Muscle of arm (tissue), 12 donors: ENCODE data around the gene RNMT. TPM values are rescaled to one million over a fixed set of nuclear protein-coding genes. Genes with fewer than 3 reads are reported as not detected.
A peak's percentile ranks its signal among the peaks of the same experiment; 100 is the strongest.
"Not testable (repeated sequence)": the region's sequence is repeated elsewhere in the genome, so short reads cannot be mapped to it uniquely, and the experiment has no call there.

ENCODE experiments used
- DNase-seq: peaks from one replicate; pipeline ENCODE4 v3.0.0-alpha.2; 2013
- polyA plus RNA-seq, 12 donors: library from polyadenylated mRNA; unstranded; fragments of 120-200 nt; gene quantifications; one replicate each; pipeline ENCODE4 v1.2.1, GENCODE V29; 2013; ENCODE audit not compliant: insufficient read length in 12 of 12

RNMT gene
- polyA plus RNA-seq, 12 donors: 23.0 to 45.4 (median 36.8) TPM; not detected in 1

- DNase-seq: no peak
Measured at GRCh38 chr18:13725566-13726231, 774 bp upstream of the RNMT start.

- DNase-seq: no peak
Measured at GRCh38 chr18:13726972-13727331, 479 bp downstream of the RNMT start.

- DNase-seq: no peak
Measured at GRCh38 chr18:13730481-13730880, 4.0 kb downstream of the RNMT start.

GRCh38 chr18:13735681-13736080, 9.2 kb downstream of the RNMT start:
- no peak for DNase-seq

GRCh38 chr18:13745696-13746095, 19.2 kb downstream of the RNMT start:
- DNase-seq: peak; percentile 63

GRCh38 chr18:13746633-13747032, 20.2 kb downstream of the RNMT start:
- DNase-seq: no peak

GRCh38 chr18:13751599-13751998, 25.1 kb downstream of the RNMT start:
- not testable (repeated sequence) for DNase-seq

GRCh38 chr18:13756261-13756660, 29.8 kb downstream of the RNMT start:
- no peak for DNase-seq

GRCh38 chr18:13756671-13757070, 30.2 kb downstream of the RNMT start:
- no peak for DNase-seq

GRCh38 chr18:13758622-13759021, 32.1 kb downstream of the RNMT start:
- DNase-seq: no peak

GRCh38 chr18:13760047-13760446, 33.6 kb downstream of the RNMT start:
- DNase-seq: no peak

- no peak for DNase-seq
Measured at GRCh38 chr18:13762690-13763439, 36.4 kb downstream of the RNMT start.

GRCh38 chr18:13775058-13775457, 48.6 kb downstream of the RNMT start:
- DNase-seq: no peak

- no peak for DNase-seq
Measured at GRCh38 chr18:13791181-13791580, 64.7 kb downstream of the RNMT start.

GRCh38 chr18:13793819-13794218, 67.3 kb downstream of the RNMT start:
- DNase-seq: no peak

- no peak for DNase-seq
Measured at GRCh38 chr18:13796515-13796914, 70.0 kb downstream of the RNMT start.

- DNase-seq: no peak
Measured at GRCh38 chr18:13797157-13797611, 70.7 kb downstream of the RNMT start.

- DNase-seq: no peak
Measured at GRCh38 chr18:13799396-13799795, 72.9 kb downstream of the RNMT start.

GRCh38 chr18:13800505-13801259, 74.2 kb downstream of the RNMT start:
- DNase-seq: peak; percentile 64

GRCh38 chr18:13801260-13801601, 74.8 kb downstream of the RNMT start:
- DNase-seq: no peak

- no peak for DNase-seq
Measured at GRCh38 chr18:13804305-13804704, 77.8 kb downstream of the RNMT start.

GRCh38 chr18:13808294-13809042, 82.0 kb downstream of the RNMT start:
- no peak for DNase-seq
